Effector CD4-positive, alpha-beta T cell (primary cell): ENCODE results near the gene RBP7. TPM values are rescaled to one million over a fixed set of nuclear protein-coding genes. Genes with fewer than 3 reads are reported as not detected.
"Not testable (repeated sequence)": the region's sequence is repeated elsewhere in the genome, so short reads cannot be mapped to it uniquely, and the experiment has no call there.

Experiments used
- DNase-seq: peaks from one replicate; pipeline ENCODE4 v3.0.0-alpha.2; 2020
- total RNA-seq: gene quantifications from one replicate; lab custom pipeline; 2026; lab: John Stamatoyannopoulos, UW

Gene RBP7
- not detected for total RNA-seq

DNA sequence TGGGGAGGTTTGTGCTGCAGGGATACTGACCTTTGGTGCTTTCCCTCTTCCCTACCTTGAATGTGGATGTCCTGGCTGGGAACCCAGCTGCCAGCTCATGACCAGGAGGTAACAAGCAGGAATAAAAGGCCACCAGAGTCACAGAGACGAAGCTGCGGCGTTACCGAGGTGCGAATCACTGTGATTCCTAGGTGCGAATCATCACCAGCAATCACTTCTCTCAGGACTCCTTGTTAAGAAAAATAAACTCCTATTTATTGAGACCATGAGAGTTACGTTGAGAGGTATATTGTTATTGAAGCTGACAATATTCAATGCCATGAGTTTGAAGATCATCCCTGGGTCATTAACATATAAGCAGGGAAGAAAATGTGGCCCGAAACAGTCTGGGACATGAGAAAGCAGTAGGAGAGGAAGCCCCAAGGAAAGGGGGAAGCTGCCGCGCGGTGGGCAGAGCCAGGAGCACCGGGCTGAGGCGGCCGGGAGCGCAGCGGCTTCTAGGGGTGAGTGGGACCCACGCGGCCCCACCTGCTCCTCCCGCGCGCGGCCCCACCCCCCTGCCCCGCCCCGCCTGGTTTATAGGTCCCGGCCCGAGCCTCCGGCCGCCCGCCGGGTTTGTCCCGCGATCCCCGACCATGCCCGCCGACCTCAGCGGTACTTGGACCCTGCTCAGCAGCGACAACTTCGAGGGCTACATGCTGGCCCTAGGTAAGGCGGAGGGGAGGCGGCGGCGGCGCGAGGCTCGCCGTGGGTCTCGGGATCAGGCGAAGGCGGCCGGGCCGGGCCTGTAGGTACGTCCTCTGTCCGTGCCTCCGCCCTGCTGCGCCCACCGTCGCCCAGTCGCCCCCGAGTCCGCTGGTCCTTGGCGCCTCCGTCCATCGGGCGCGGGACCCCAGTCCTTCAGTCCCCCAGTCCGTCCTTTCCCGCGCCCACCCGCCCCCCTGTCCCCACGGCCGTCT lies at the start of gene RBP7:
TSS of gene RBP7 (plus strand) at position 605 of the 959 bp plus-strand sequence. CDS start at position 636, 31 bp downstream.
- DNase-seq: no peak

DNA sequence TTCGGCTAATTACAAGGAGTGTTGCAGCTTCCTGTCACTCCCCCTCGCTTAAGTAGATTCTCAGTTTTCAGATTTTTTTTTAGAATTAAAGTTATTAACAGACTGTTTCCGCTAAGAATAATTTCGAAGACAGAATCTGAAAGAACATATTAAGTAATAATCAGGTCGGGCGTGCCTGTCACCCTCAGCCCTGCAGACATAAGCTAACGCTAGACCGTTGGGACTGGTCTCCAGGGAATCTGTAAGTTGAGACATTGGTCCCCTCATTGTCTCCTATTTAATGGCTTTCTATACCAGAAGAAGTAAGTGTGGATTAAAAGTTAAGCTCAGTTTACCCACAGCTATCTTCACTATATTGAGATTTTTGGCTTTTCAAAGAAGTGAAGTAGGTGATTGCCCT lies 39.3 kb upstream of the RBP7 start:
- DNase-seq: no peak

DNA sequence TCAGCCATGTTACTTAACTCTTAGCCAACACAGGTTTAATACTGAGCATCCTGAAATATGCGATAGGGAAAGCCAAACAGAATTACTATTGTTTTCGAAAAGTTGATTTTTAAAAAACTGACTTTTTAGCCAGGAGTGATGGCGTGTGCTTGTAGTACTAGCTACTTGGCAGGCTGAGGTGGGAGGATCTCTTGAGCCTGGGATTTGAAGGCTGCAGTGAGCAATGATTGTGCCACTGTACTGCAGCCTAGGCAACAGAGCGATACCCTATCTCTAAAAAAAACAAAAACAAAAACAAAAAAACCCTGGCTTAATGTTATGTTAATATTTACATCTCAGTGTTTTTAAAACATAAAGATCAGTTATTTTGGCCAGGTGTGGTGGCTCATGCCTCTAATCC lies 37.0 kb upstream of the RBP7 start:
- no peak for DNase-seq

DNA sequence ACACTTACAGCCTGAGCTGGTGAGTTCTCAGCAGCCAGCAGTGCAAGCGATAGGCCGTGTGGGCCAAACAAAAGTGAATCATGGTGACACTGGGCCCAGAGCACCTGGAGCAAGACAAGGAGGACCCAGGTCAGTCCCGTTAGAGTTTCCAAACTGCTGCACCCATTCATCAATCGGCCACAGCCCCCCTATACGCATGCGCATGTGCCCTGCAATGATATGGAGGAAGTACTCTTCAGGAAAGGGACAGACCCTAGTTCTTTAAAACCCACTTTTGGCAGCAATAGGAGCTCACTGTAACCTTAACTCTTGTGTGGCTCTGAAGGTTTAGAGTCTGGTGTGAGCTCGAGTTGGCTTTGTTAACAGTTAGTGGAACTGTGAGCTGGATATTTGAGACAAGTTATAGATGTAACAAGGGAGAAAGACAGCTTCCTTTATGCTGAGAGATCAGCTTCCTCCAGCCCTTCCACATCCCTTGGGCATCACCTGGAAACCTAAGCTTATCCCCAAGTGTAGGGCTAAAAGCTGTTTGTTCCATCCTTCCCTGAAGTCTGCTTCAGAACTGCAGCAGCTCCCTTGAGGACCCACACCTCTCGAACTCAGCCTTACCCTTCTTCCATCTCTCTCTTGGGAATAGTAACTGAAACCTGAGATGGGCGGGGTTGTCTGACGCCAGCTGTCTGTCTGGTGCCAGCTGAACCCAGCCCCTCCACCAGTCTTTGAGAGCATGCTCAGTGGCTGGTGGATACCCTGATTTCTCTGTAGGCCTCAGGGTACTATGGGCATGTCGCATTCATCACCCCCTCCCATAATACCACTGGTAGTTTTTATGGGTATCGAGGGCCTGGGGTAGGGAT lies 36.1 kb upstream of the RBP7 start:
- DNase-seq: no peak

DNA sequence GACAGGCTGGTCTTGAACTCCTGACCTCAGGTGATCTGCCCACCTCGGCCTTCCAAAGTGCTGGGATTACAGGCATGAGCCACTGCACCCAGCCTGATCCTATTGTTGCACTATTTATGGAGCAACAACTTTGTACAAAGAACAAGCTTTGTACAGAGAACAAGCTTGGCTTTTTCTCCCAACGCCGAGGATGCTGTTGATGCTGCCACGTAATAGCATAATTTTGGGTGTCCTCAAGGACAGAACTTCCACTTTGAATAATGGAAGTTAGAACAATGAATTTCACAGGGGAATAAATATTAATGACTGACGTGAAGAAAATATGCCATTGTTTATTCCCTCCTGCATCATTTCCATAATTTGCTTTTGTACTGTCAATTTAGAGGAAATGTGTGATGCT lies 12.8 kb upstream of the RBP7 start:
- no peak for DNase-seq

DNA sequence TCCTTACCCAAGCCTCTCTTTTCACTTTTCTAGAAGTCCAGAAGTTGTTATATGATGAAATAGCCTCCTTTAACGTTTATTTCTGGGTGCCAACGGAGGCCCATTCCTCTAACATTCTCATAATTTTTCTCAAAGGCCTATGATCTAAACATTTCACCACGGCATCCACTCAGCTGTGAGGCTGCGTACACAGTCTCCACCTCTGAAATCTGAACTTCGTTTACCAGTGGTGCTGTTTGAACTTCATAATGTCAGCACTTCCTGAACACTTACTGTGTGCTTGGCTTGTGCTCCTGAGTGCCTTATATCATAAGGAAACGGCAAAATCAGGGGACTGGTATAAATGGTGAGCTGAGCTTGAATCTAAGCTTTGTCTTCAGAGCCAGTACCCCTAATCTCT lies 12.0 kb upstream of the RBP7 start:
- DNase-seq: no peak

DNA sequence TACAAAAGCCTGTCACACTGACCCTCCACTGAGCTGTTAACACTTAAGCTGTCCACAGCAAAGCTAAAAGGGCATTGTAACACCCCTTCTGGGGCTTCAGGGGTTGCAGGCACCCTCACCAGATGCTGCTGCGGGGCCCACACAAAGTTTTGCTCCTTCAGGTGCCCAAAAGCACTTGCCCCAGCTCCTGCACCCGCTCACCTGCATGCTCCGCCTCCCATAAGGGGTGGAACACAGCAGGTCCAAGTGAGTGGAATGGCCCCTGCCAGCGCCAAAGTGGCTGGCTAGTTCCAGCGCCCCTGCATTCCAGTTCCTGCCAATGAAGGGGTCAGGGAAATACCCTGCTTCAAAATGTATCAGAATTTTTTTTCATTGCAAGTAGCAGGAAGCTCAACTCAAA lies 7.3 kb upstream of the RBP7 start:
- DNase-seq: no peak

DNA sequence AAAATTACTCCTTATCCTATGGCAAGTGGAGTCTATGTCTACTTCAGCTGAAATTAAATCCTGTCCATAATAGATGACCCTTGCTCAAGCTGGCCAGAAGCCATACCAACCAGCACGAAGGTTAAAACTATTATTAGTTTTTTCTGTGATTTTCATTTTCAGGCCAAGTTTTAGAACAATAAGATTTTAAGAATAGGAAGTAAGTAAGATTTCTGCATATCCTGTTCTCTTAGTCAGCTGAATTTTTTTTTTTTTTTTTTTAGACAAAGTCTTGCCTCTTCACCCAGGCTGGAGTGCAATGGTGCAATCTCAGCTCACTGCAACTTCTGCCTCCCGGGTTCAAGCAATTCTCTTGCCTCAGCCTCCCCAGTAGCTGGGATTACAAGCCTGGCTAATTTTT lies 6.1 kb upstream of the RBP7 start:
- no peak for DNase-seq

DNA sequence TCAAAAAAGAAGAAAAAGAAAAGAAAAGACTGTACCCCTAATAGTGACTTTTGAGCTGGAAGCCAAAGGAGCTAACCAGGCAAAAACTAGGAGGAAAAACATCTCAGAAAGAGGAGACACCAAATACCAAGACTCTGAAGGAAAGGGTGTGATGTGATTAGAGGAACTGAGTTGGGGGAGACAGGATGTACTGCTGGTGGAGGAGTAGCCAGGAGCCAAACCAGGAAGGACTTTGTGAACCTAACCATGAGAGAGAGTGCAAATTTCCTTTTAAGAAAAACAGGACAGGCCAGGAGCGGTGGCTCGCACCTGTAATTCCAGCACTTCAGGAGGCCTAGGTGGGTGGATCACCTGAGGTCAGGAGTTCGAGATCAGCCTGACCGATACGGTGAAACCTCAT lies 4.1 kb upstream of the RBP7 start:
- DNase-seq: no peak

DNA sequence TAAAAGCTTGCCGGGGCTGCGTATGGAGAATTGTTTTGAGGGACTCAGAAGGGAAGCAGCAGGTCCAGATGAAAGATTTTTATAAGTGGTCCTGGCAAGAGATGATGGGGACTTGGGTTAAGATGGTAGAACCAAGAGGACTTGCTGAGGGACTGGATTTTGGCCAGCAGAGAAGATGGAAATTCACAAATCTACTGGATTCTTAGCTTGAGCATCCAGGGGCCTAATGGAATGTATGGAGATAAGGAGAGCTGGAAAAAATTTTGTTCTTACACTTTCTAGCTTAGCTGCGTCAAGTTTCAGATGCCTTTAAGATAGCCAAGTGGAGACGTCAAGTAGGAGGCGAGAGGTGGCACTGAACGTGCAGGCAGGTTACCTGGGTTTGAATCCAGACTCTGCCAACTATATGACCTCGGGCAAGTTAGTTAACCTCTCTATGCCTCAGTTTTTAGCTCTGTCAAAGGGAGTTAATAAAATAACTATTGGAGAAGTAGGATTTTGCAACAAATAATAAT lies 3.4 kb upstream of the RBP7 start:
- DNase-seq: no peak

DNA sequence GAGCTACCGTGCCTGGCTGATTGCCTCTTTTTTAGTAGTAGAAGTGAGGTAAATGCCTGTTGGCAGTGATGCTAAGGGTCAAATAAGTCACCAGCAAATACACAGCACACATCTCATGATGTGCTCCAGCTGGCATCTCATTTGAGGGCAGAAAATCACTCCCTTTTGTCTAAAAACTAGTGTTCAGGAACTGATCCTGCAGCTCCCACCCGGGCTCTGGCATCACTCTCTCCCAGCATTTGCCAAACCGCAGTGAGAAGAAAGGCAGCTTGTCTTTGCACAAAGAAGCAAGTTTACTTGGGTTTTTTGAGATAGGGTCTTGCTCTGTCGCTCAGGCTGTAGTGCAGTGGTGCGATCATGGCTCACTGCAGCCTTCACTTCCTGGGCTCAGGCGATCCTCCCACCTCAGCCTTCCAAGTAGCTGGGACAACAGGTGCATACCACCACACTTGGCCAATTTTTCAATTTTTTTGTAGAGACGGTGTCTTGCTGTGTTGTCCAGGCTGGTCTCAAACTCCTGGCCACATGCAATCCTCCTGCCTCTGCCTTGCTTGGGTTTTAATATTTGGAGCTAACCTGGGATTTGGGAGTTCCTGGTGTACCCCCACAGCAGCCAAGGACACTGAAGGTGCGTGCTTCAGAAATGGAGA lies 4.1 kb downstream of the RBP7 start:
- DNase-seq: no peak

DNA sequence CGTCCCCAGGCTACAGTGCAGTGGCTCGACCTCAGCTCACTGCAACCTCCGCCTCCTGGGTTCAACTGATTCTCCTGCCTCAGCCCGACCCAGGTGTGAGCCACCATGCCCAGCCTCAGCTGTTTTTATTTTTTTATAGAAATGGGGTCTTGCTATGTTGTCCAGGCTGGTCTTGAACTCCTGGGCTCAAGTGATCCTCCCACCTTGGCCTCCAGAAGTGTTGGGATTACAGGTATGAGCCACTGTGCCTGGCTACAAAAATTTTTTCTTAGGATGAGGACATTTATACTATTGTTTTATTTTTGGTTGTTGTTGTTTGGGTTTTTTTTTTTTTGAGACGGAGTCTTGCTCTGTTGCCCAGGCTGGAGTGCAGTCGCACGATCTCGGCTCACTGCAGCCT lies 8.2 kb downstream of the RBP7 start:
- DNase-seq: not testable (repeated sequence)

DNA sequence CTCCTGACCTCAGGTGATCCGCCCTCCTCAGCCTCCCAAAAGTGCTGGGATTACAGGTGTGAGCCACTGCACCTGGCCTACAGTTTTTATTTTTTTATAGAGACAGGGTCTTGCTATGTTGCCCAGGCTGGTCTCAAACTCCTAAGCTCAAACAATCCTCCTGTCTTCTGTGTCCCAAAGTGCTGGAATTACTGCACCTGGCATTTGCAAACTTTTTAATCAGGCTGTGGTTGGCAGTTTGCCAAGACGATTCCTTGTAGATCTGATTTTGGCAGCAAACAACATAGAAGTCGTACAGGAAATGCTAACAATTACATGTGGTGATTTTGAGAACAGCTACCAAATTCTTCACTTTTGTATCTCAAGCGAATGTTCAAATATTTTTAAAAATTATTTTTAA lies 10.1 kb downstream of the RBP7 start:
- no peak for DNase-seq

DNA sequence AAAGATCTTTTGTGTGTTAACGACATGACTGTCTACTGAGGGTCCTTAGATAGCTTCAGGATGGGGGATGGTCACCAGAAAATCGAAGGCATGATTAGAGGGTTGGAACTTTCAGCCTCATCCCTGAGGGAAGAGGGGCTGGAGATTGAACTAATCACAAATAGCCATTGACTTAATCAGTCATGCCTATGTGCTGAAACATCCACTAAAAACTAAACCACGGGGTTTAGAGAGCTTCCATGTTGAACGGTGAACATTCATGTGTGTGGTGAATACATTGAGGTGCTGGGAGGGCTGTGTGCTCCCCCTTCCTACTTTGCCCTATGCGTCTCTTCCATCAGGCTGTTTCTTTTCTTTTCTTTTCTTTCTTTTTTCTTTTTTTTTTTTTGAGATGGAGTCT lies 17.0 kb downstream of the RBP7 start:
- no peak for DNase-seq

DNA sequence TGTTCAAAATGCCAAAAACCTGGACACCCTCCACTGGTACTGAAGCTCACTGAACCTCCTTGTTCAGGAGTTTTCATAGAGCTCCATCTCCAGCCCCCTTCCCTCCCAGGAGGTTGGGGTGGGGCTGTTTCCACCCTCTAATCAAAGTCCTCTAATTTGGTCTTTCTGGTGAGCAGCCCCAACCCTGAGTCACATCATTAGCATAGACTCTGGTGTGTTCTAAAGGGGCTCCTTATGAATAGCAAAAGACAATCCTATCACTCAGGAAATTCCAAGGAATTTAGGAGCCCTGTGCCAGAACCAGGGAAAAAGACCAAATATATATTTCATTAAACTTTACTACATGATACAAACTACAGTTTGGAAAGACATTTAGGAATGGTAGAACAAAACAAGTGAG lies 22.5 kb downstream of the RBP7 start:
- no peak for DNase-seq

DNA sequence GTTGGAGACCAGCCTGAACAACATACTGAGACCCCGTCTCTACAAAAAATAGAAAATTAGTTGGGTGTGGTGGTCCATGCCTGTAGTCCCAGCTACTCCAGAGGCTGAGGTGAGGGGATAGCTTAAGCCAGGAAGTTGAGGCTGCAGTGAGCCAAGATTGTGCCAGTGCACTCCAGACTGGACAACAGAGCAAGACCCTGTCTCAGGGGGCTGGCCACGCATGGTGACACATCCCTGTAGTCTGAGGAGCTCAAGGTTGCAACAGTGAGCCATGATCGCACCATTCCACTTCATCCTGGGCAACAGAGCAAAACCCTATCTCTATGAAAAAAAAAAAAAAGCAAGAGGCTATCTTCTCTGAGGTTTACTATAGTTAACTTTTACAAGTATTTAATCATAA lies 23.1 kb downstream of the RBP7 start:
- no peak for DNase-seq

DNA sequence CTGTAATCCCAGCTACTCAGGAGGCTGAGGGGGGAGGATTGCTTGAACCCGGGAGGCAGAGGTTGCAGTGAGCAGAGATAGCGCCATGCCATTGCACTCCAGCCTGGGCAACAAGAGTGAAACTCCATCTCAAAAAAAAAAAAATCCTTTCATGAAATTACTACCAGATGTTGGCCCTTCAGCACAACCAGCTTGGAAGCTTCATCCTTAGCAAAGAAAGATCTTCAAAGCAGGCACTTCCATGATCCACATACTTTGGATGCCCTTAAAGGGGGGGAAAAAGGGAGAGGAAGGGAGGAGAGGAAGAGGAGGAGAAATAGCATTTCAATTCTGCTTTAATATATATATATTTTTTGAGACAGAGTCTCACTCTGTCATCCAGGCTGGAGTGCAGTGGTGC lies 23.6 kb downstream of the RBP7 start:
- DNase-seq: not testable (repeated sequence)

DNA sequence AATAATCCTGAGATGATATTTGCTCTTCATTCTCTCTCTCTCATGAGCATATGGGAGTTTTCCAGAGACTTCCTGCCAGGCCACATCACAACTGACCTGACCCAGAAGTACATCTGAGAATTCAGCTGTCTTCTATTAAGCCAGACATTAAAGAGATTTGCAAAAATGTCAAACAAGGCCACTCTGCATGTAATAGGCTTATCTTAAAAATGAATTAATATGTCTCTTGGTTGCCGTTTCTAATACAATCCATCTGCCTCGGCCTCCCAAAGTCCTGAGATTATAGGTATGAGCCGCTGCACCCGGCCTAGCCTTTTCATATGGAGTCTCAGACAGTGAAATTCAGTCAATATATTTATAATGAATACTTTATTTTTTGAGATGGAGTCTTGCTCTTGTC lies 25.0 kb downstream of the RBP7 start:
- DNase-seq: not testable (repeated sequence)

DNA sequence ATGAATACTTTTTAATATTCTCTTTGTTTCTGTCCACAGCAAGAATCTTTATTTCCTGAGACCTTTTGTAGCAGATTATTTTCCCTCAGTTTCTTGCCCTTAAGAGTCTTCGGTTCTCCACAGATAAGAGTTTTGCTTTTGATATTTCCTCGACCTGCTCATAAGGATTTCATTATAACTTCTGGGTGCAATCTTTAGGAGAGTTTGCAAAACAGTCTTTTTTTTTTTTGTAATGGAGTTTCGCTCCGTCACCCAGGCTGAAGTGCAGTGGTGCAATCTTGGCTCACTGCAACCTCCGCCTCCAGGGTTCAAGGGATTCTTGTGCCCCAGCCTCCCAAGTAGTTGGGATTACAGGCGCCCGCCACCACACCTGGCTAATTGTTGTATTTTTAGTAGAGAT lies 25.6 kb downstream of the RBP7 start:
- DNase-seq: no peak

DNA sequence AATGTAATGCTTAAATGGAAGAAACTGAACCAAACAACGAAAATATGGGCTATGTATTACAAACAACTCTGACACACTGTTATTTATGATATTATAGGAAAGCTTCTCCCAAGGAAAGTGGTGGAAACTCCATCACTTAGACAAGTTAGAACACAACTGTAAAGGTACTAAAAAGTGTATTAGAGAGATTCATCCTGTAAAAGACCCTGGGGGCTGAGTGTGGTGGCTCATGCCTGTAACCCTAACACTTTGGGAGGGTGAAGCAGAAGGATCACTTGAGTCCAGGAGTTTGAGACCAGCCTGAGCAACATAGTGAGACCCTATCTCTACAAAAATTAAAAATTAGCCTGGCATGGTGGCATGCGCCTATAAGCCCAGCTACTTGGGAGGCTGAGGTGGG lies 28.3 kb downstream of the RBP7 start:
- no peak for DNase-seq

DNA sequence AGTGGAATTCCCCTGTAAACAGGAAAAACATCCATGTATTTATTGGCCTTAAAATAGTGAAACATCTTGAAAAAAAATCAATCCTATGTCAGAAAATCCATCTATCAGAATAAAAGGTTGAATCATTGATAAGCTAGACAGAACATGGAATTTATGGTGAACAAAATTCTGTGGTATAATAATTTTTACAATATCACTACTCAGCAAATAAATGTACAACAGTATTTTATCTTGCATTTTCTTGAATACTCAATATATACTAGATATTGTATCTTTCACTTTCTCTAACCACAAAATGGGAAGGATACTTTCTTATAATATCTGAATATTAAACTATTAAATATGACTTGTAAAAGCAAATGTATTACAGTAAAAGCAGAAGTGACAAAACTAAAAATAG lies 30.0 kb downstream of the RBP7 start:
- no peak for DNase-seq

DNA sequence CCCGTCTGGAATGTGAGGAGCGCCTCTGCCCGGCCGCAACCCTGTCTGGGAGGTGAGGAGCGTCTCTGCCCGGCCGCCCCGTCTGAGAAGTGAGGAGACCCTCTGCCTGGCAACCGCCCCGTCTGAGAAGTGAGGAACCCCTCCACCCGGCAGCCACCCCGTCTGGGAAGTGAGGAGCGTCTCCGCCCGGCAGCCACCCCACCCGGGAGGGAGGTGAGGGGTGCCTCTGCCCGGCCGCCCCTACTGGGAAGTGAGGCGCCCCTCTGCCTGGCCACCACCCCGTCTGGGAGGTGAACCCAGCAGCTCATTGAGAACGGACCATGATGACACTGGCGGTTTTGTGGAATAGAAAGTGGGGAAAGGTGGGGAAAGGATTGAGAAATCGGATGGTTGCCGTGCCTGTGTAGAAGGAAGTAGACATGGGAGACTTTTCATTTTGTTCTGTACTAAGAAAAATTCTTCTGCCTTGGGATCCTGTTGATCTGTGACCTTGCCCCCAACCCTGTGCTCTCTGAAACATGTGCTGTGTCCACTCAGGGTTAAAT lies 32.0 kb downstream of the RBP7 start:
- DNase-seq: not testable (repeated sequence)

DNA sequence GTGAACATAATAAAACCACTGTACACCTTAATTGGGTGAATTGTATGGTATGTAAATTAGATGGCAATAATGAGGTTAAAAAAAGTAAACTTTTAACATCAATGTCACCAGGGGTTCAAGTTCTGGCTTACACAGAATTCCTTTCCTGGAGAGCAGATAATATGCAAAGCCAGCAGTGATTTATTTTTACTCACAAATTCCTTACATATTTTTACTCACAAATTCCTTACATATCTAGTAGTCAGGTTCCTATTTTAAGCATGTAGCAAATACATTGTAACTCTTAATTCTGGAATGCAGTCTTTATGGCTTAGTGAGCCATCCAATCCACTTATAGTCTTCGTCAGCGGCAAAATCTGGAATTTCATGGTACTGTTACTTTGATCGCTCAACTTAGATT lies 34.4 kb downstream of the RBP7 start:
- no peak for DNase-seq
